Measurements from ENCODE around the gene DGLUCY.
A peak's percentile ranks its signal among the peaks of the same experiment; 100 is the strongest.

The DGLUCY gene

DNA sequence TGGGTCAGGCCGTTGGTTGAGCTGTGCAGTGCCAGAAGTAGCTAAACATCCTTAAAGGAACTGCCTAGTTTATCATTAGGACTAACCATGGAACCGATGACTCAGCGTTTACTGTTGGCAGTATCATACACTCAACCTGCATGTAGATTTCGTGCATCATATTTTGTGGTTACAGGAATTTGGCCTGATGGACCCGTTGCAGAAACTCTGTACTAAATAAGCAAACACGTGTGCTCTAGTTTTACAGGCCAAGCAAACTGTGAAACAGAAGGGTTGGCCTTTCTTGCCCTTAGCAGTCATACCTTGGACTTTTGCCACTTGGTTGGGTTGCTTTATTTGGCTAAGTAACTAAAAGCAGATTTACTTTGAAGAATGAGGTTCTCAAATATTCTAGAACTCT lies 35.6 kb downstream of the DGLUCY start (continued):
- TF ChIP-seq, protein P1, sequence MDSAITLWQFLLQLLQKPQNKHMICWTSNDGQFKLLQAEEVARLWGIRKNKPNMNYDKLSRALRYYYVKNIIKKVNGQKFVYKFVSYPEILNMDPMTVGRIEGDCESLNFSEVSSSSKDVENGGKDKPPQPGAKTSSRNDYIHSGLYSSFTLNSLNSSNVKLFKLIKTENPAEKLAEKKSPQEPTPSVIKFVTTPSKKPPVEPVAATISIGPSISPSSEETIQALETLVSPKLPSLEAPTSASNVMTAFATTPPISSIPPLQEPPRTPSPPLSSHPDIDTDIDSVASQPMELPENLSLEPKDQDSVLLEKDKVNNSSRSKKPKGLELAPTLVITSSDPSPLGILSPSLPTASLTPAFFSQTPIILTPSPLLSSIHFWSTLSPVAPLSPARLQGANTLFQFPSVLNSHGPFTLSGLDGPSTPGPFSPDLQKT (IDR thresholded peaks at IDR 0.05; ENCODE audit: borderline replicate concordance, low read depth, low read length): no peak
- TF ChIP-seq ZBTB7A (tag by site-specific recombination; IDR thresholded peaks at IDR 0.05; ENCODE audit: low read depth) (no peak), IKZF3 (tag by site-specific recombination; IDR thresholded peaks at IDR 0.05) (peak; percentile 84), ZNF747 (tag by site-specific recombination; IDR thresholded peaks at IDR 0.05) (no peak), KLF8 (tag by site-specific recombination; IDR thresholded peaks at IDR 0.05) (peak; percentile 93), ZNF391 (tag by site-specific recombination; IDR thresholded peaks at IDR 0.05; ENCODE audit: borderline replicate concordance, low read depth) (peak; percentile 81; the same call in 1 of the 2 replicates), ZNF549 (tag by site-specific recombination; IDR thresholded peaks at IDR 0.05) (no peak), KLF7 (tag by site-specific recombination; IDR thresholded peaks at IDR 0.05; ENCODE audit: borderline replicate concordance) (0 out of 2 replicates have a peak, but pooled peaks have one; percentile 39), ZNF2 (tag by site-specific recombination; IDR thresholded peaks at IDR 0.05) (peak; percentile 86), HOXA7 (CRISPR knock-in tag; IDR thresholded peaks at IDR 0.05; ENCODE audit: borderline replicate concordance) (no peak), ZBTB21 (tag by site-specific recombination; IDR thresholded peaks at IDR 0.05) (peak; percentile 79; the same call in 1 of the 2 replicates), ZFHX2 (tag by site-specific recombination; conservative IDR thresholded peaks at IDR 0.05) (no peak), GFI1B (tag by site-specific recombination; IDR thresholded peaks at IDR 0.05) (0 out of 2 replicates have a peak, but pooled peaks have one; percentile 18), ZNF837 (tag by site-specific recombination; IDR thresholded peaks at IDR 0.05) (no peak), ZNF146 (tag by site-specific recombination; IDR thresholded peaks at IDR 0.05) (no peak), KLF9 (tag by site-specific recombination; IDR thresholded peaks at IDR 0.05; ENCODE audit: low read depth) (no peak), BCL11A (tag by site-specific recombination; IDR thresholded peaks at IDR 0.05; ENCODE audit: low read depth) (peak; percentile 45; the same call in 1 of the 2 replicates), ZNF211 (tag by site-specific recombination; IDR thresholded peaks at IDR 0.05; ENCODE audit: low read depth) (no peak), ZSCAN23 (tag by site-specific recombination; IDR thresholded peaks at IDR 0.05) (peak; percentile 74), ZFP69B (tag by site-specific recombination; IDR thresholded peaks at IDR 0.05) (peak; percentile 69; the same call in 1 of the 2 replicates), ZNF416 (tag by site-specific recombination; IDR thresholded peaks at IDR 0.05) (no peak), ZNF133 (tag by site-specific recombination; IDR thresholded peaks at IDR 0.05) (no peak), ZEB2 (tag by site-specific recombination; IDR thresholded peaks at IDR 0.05) (peak; percentile 75; the same call in 1 of the 2 replicates), KLF10 (tag by site-specific recombination; IDR thresholded peaks at IDR 0.05) (0 out of 2 replicates have a peak, but pooled peaks have one; percentile 49)
- TF ChIP-seq, protein P2, sequence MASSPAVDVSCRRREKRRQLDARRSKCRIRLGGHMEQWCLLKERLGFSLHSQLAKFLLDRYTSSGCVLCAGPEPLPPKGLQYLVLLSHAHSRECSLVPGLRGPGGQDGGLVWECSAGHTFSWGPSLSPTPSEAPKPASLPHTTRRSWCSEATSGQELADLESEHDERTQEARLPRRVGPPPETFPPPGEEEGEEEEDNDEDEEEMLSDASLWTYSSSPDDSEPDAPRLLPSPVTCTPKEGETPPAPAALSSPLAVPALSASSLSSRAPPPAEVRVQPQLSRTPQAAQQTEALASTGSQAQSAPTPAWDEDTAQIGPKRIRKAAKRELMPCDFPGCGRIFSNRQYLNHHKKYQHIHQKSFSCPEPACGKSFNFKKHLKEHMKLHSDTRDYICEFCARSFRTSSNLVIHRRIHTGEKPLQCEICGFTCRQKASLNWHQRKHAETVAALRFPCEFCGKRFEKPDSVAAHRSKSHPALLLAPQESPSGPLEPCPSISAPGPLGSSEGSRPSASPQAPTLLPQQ (tag by site-specific recombination; IDR thresholded peaks at IDR 0.05): peak; percentile 90
- TF ChIP-seq, protein P3, sequence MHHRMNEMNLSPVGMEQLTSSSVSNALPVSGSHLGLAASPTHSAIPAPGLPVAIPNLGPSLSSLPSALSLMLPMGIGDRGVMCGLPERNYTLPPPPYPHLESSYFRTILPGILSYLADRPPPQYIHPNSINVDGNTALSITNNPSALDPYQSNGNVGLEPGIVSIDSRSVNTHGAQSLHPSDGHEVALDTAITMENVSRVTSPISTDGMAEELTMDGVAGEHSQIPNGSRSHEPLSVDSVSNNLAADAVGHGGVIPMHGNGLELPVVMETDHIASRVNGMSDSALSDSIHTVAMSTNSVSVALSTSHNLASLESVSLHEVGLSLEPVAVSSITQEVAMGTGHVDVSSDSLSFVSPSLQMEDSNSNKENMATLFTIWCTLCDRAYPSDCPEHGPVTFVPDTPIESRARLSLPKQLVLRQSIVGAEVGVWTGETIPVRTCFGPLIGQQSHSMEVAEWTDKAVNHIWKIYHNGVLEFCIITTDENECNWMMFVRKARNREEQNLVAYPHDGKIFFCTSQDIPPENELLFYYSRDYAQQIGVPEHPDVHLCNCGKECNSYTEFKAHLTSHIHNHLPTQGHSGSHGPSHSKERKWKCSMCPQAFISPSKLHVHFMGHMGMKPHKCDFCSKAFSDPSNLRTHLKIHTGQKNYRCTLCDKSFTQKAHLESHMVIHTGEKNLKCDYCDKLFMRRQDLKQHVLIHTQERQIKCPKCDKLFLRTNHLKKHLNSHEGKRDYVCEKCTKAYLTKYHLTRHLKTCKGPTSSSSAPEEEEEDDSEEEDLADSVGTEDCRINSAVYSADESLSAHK (tag by site-specific recombination; IDR thresholded peaks at IDR 0.05): peak; percentile 80
- TF ChIP-seq, protein P4, sequence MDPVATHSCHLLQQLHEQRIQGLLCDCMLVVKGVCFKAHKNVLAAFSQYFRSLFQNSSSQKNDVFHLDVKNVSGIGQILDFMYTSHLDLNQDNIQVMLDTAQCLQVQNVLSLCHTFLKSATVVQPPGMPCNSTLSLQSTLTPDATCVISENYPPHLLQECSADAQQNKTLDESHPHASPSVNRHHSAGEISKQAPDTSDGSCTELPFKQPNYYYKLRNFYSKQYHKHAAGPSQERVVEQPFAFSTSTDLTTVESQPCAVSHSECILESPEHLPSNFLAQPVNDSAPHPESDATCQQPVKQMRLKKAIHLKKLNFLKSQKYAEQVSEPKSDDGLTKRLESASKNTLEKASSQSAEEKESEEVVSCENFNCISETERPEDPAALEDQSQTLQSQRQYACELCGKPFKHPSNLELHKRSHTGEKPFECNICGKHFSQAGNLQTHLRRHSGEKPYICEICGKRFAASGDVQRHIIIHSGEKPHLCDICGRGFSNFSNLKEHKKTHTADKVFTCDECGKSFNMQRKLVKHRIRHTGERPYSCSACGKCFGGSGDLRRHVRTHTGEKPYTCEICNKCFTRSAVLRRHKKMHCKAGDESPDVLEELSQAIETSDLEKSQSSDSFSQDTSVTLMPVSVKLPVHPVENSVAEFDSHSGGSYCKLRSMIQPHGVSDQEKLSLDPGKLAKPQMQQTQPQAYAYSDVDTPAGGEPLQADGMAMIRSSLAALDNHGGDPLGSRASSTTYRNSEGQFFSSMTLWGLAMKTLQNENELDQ (tag by site-specific recombination; IDR thresholded peaks at IDR 0.05; ENCODE audit: low read depth): no peak
- TF ChIP-seq, protein P5, sequence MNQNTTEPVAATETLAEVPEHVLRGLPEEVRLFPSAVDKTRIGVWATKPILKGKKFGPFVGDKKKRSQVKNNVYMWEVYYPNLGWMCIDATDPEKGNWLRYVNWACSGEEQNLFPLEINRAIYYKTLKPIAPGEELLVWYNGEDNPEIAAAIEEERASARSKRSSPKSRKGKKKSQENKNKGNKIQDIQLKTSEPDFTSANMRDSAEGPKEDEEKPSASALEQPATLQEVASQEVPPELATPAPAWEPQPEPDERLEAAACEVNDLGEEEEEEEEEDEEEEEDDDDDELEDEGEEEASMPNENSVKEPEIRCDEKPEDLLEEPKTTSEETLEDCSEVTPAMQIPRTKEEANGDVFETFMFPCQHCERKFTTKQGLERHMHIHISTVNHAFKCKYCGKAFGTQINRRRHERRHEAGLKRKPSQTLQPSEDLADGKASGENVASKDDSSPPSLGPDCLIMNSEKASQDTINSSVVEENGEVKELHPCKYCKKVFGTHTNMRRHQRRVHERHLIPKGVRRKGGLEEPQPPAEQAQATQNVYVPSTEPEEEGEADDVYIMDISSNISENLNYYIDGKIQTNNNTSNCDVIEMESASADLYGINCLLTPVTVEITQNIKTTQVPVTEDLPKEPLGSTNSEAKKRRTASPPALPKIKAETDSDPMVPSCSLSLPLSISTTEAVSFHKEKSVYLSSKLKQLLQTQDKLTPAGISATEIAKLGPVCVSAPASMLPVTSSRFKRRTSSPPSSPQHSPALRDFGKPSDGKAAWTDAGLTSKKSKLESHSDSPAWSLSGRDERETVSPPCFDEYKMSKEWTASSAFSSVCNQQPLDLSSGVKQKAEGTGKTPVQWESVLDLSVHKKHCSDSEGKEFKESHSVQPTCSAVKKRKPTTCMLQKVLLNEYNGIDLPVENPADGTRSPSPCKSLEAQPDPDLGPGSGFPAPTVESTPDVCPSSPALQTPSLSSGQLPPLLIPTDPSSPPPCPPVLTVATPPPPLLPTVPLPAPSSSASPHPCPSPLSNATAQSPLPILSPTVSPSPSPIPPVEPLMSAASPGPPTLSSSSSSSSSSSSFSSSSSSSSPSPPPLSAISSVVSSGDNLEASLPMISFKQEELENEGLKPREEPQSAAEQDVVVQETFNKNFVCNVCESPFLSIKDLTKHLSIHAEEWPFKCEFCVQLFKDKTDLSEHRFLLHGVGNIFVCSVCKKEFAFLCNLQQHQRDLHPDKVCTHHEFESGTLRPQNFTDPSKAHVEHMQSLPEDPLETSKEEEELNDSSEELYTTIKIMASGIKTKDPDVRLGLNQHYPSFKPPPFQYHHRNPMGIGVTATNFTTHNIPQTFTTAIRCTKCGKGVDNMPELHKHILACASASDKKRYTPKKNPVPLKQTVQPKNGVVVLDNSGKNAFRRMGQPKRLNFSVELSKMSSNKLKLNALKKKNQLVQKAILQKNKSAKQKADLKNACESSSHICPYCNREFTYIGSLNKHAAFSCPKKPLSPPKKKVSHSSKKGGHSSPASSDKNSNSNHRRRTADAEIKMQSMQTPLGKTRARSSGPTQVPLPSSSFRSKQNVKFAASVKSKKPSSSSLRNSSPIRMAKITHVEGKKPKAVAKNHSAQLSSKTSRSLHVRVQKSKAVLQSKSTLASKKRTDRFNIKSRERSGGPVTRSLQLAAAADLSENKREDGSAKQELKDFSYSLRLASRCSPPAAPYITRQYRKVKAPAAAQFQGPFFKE (tag by site-specific recombination; IDR thresholded peaks at IDR 0.05; ENCODE audit: borderline replicate concordance): no peak
